Measurements from ENCODE around the gene EBPL. TPM values are rescaled to one million over a fixed set of nuclear protein-coding genes. Genes with fewer than 3 reads are reported as not detected.
A peak's percentile ranks its signal among the peaks of the same experiment; 100 is the strongest.

Gene EBPL
- polyA plus RNA-seq, 4 donors, result 52.8 to 72.3 (median 58.2) TPM

DNA sequence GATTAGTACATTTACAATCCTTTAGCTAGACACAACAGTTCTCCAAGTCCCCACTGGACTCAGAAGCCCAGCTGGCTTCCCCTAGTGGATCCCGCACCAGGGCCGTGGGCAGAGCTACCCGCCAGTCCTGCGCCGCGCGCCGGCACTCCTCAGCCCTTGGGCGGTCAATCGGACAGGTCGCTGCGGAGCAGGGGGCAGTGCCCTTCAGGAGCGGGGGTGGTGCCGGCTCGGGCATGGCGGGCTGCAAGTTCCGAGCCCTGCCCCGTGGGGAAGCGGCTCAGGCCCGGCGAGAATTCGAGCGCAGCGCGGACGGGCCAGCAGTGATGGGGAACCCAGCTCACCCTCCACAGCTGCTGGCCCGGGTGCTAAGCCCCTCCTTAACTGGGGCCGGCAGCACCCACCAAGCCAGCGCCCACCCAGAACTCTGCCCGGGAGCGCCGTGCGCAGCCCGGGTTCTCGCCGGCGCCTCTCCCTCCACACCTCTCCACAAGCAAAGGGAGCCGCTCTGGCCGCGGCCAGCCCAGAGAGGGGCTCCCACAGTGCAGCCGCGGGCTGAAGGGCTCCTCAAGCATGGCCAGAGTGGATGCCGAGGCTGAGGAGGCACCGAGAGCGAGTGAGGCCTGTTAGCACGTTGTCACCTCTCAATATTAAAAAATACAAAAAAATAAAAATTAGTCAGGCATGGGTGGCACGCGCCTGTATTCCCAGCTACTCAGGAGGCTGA is 12.9 kb downstream of the EBPL start:
- no peak for DNase-seq (ENCODE audit: low read depth in 4 of 4, low spot score in 3 of 4)

DNA sequence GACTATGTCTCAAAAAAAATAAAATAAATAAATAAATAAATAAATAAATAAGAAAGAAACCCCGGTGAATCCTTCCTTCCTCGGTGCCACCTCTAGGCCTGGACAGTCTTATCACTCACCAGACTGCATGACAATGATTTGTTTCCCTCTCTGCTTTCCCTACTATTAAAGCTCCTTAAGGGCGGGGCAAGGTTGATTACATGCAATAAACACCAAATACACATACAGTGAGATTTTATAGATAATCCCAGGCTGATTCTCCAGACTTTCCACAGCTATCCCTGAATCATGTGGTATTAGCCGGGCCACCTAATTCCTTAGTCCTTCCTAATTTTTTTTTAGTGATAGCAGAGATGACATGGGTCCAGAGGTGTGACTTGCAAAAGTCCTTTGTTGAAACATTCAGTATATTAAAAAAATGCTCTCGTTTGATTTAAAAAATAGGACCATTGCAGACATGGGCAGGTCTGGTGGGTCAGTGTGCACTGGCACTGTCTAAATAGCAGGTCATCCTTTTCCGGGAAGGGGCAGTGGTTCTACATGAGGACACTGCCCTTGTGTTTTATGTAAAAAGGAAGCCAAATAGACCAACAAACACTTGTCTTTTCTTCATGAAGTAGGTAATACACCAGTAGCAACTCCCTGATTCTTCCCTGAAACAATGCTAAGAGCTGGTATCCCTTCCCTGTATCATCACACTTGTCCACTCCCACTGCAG is 14.5 kb downstream of the EBPL start:
- no peak for DNase-seq (ENCODE audit: low read depth in 4 of 4, low spot score in 3 of 4)

- no peak for DNase-seq (ENCODE audit: low read depth in 4 of 4, low spot score in 3 of 4)
These were observed 20.5 kb downstream of the EBPL start for GRCh38 chr13:49670828-49671227.

- peak in 1 of 4 donors; percentile 45 for DNase-seq (ENCODE audit: low read depth in 4 of 4, low spot score in 3 of 4)
These were observed 21.5 kb downstream of the EBPL start for GRCh38 chr13:49669735-49670309.

- DNase-seq (ENCODE audit: low read depth in 4 of 4, low spot score in 3 of 4), result no peak
These were observed 23.5 kb downstream of the EBPL start for GRCh38 chr13:49667773-49668172.

DNA sequence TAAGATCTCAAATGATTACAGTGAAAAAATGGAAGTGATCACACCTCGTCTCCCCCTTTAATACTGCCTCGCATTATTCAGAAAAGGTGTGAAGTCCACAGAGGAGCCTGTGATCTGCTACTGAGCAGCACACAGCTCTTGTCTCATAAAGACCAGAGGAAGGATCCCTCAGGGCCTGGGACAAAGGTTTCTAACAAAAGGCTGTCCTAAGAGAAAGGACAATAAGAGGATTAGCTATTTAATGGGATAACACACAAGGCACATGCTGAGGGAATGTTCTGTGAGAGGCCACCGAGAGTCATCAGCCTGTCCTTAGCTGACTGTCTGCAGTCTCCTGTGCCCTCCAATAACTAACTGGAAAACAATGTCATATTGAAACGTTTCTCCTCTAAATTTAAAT is 26.7 kb downstream of the EBPL start:
- no peak for DNase-seq (ENCODE audit: low read depth in 4 of 4, low spot score in 3 of 4)

- DNase-seq (ENCODE audit: low read depth in 4 of 4, low spot score in 3 of 4), result no peak
These were observed 34.0 kb downstream of the EBPL start for GRCh38 chr13:49657241-49657641.

DNA sequence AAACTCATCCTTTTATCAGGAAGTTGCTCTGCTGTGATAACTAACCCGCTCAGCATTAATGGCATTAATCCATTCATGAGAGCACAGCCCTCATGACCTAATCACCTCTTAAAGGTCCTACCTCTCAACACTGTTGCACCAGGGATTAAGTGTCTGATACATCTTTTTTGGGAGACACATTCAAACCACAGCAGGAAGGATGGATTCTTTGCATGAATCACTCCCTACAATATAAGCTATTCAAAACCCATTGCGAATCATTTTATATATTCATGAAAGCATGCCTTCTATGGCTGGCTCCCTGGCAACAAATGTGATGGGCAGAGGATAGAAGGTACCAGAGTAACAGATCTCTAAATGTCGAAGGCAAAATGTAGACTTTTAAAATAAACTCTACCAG is 35.4 kb downstream of the EBPL start:
- DNase-seq (ENCODE audit: low read depth in 4 of 4, low spot score in 3 of 4), result no peak

DNA sequence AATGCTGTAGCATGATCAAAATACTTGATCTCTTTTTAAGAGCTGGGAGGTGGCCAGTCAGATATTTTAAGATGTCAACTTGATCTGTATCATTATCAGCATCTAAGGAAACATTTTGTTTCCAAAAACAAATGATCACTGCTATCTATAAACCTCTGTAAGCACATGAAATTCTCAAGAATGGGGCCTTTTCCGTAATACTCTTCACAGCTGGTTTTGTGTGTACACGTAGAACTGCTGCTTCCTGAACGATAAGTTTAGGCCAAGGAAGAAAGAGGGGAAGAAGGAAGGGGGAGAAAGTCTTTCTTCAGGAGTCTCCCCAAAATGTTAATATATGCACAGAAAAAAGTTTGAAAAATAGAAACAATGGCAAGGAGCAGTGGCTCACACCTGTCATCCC is 37.3 kb downstream of the EBPL start:
- no peak for DNase-seq (ENCODE audit: low read depth in 4 of 4, low spot score in 3 of 4)

DNA sequence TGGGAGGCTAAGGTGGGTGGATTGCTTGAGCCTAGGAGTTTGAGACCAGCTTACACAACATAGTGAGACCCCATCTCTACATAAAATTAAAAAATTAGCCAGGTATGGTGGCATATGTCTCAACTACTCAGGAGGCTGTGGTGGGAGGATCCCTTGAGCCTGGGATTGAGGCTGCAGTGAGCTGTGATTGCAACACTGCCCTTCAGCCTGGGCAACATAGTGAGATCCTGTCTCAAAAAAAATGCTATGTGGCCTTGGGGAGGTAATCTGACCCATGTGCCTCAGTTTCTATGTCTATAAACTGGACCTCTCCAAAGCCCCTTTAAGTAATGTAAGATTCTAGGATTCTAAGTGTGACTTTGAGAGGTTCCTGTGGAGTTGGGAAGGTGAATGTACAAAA is 37.8 kb downstream of the EBPL start:
- no peak for DNase-seq (ENCODE audit: low read depth in 4 of 4, low spot score in 3 of 4)

- no peak for DNase-seq (ENCODE audit: low read depth in 4 of 4, low spot score in 3 of 4)
These were observed 38.7 kb downstream of the EBPL start for GRCh38 chr13:49652355-49653305.

- no peak for DNase-seq (ENCODE audit: low read depth in 4 of 4, low spot score in 3 of 4)
These were observed 39.5 kb downstream of the EBPL start for GRCh38 chr13:49651570-49652354.

- no peak for DNase-seq (ENCODE audit: low read depth in 4 of 4, low spot score in 3 of 4)
These were observed 41.3 kb downstream of the EBPL start for GRCh38 chr13:49649963-49650312.

- no peak for DNase-seq (ENCODE audit: low read depth in 4 of 4, low spot score in 3 of 4)
These were observed 41.9 kb downstream of the EBPL start for GRCh38 chr13:49649244-49649962.

GRCh38 chr13:49646688-49647087 is 44.6 kb downstream of the EBPL start:
- DNase-seq (ENCODE audit: low read depth in 4 of 4, low spot score in 3 of 4), result no peak

DNA sequence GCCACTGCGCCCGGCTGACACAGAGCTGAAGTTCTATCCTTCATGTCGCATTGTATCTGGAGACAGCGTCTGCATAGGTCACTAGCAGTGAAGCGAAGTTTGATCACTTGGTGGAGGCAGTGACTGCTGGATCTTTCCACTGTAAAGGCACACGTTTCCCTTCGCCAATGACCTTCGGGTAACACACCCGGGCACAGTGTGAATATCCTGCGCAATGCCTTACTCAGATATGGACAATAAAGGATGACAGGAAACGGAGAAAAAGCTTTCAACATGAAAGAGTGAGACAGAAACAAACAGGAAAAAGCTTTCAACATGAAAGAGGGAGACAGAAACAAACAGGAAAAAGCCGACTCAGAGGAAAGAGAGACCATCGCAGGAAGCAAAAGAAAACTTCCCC is 45.8 kb downstream of the EBPL start:
- no peak for DNase-seq (ENCODE audit: low read depth in 4 of 4, low spot score in 3 of 4)

DNA sequence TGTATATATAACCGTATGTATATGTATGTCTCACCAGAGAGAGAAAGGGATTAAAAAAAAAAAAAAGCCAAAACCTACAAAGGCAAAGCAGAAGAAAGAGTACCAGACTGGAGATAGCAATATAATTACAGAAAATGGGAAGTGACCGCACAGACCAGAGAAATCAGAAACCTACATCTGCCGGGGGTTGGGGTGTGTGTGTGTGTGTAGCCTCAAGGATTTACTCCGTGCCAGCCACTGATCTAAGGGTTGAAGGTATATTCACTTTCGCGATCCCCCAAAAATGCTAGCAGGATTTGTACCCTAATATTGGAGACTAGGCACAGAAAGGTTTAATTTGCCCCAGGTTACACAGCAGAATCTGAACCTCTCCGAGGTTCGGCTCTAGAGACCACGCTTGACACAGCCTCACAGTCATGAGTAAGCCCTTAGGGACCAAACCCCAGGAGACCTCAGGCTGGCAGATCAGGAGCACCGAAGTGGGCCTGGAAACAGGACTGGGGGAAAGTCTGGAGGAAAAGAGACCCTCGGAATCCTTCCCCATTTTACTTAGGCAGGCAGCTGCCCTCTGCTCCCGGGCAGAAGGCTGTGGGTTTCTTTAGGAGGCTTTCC is 48.1 kb downstream of the EBPL start:
- DNase-seq (ENCODE audit: low read depth in 4 of 4, low spot score in 3 of 4), result no peak

- no peak for DNase-seq (ENCODE audit: low read depth in 4 of 4, low spot score in 3 of 4)
These were observed 49.4 kb downstream of the EBPL start for GRCh38 chr13:49641801-49642291.

- no peak for DNase-seq (ENCODE audit: low read depth in 4 of 4, low spot score in 3 of 4)
These were observed 52.6 kb downstream of the EBPL start for GRCh38 chr13:49638744-49639072.

Measured in left renal pelvis (tissue), 4 donors.